HFF-Myc (cell line): ENCODE results near the gene TMEM91.

Experiments
- DNase-seq: peaks from one replicate; pipeline ENCODE4 v3.0.0-alpha.2; 2011; ENCODE audit warnings: low read depth; ENCODE audit errors: extremely low read depth
- H3K4me3 ChIP-seq: replicated peaks from 2 replicates; pipeline ENCODE4 v1.5.1; 2011; ENCODE audit warnings: low read depth, mild to moderate bottlenecking, control low read depth, low read length
- CTCF ChIP-seq: IDR thresholded peaks from 2 replicates; pipeline ENCODE4 v1.5.1; 2012; ENCODE audit warnings: mild to moderate bottlenecking, low read depth, low read length, control low read depth; ENCODE audit errors: missing control alignments

The TMEM91 gene

GRCh38 chr19:41427647-41428480 is 51.5 kb downstream of the TMEM91 start:
- H3K4me3 ChIP-seq: no peak overlapping the region
- no peak for TF ChIP-seq CTCF
- DNase-seq: no peak

GRCh38 chr19:41428481-41428859 is 52.1 kb downstream of the TMEM91 start:
- H3K4me3 ChIP-seq: no peak overlapping the region
- TF ChIP-seq CTCF: no peak
- no peak for DNase-seq

- no peak overlapping the region for H3K4me3 ChIP-seq
- no peak for TF ChIP-seq CTCF
- no peak for DNase-seq
These were observed 54.6 kb downstream of the TMEM91 start for GRCh38 chr19:41430922-41431321.

GRCh38 chr19:41431426-41432386 is 55.4 kb downstream of the TMEM91 start:
- peak; percentile 40 for TF ChIP-seq CTCF
- no peak overlapping the region for H3K4me3 ChIP-seq
- DNase-seq: no peak

GRCh38 chr19:41433171-41433570 is 56.8 kb downstream of the TMEM91 start:
- TF ChIP-seq CTCF: no peak
- no peak for DNase-seq
- H3K4me3 ChIP-seq: no peak overlapping the region
